Testis (tissue), 3 donors: ENCODE data around the gene OCA2. TPM values are rescaled to one million over a fixed set of nuclear protein-coding genes. Genes with fewer than 3 reads are reported as not detected.
"Not testable (repeated sequence)": the region's sequence is repeated elsewhere in the genome, so short reads cannot be mapped to it uniquely, and the experiment has no call there.

Experiments used
- DNase-seq: peaks from one replicate; pipeline ENCODE4 v3.0.0-alpha.2; 2019
- H3K27ac ChIP-seq, 2 donors: fragments of 200-600 bp; sonication (generic); one replicate each; pipeline ENCODE4 v1.5.1; 2019
- H3K27me3 ChIP-seq: fragments of 200-600 bp; sonication (generic); one replicate; pipeline ENCODE4 v1.5.1; 2019
- H3K36me3 ChIP-seq: fragments of 200-600 bp; sonication (generic); one replicate; pipeline ENCODE4 v1.5.1; 2017; ENCODE audit warnings: low read depth; ENCODE audit errors: missing control alignments
- H3K4me1 ChIP-seq: fragments of 200-600 bp; sonication (generic); one replicate; pipeline ENCODE4 v1.5.1; 2019
- H3K4me3 ChIP-seq, 2 donors: fragments of 200-600 bp; sonication (generic); one replicate each; pipeline ENCODE4 v1.5.1; 2017 to 2019
- H3K9me3 ChIP-seq: fragments of 200-600 bp; sonication (generic); one replicate; pipeline ENCODE4 v1.5.1; 2017
- CTCF ChIP-seq, 3 experiments: fragments of 450-650 bp in 2 of 3; fragments of 200-600 bp in 1 of 3; sonication (generic) in 1 of 3; IDR thresholded peaks; one replicate each; pipeline ENCODE4 v1.5.1; 2016 to 2019; ENCODE audit warnings: antibody characterized with exemption in 3 of 3, mild to moderate bottlenecking in 2 of 3, moderate library complexity in 1 of 3
- POLR2A ChIP-seq: fragments of 450-650 bp; IDR thresholded peaks from one replicate; pipeline ENCODE4 v1.6.1; 2017; ENCODE audit warnings: antibody characterized with exemption, mild to moderate bottlenecking, moderate library complexity
- WGBS, 2 donors: methylation state at CpG; one replicate each; pipeline ENCODE4 v1.1.5; 2018; 5-methylcytosine and 5-hydroxymethylcytosine counted together
- intact Hi-C: fragments of 100-400 bp; cut with DNase I; formaldehyde crosslinking; loops from one replicate; pipeline ENCODE4 v1.15.1; 2023; ENCODE audit warnings: low total_unique reads
- polyA plus RNA-seq: library from polyadenylated mRNA; stranded (reverse); fragments of 350-450 nt; fragmentation: Illumina TruSeq; extraction: RNeasy Lipid Tissue Mini Kit (QIAGEN cat#74804); gene quantifications from one replicate; pipeline ENCODE4 v1.2.3, GENCODE V29; 2014; ENCODE audit warnings: low read depth, low replicate concordance; ENCODE audit not compliant: insufficient read depth
- total RNA-seq, 2 donors: library from RNA; depleted of rRNA; stranded (reverse); fragments of >200 nt; gene quantifications; one replicate each; pipeline ENCODE4 v1.2.3, GENCODE V29; 2016

Gene OCA2
- total and polyA plus RNA-seq, 3 donors from 2014 or later: 2.6 to 7.2 (median 4.5) TPM

GRCh38 chr15:28012231-28012630, 86.9 kb downstream of the OCA2 start:
- intact Hi-C loops: no loop called here
- DNase-seq: no peak
- TF ChIP-seq POLR2A (no peak), CTCF (IDR thresholded peaks at IDR 0.05) (no peak)
- Histone ChIP-seq H3K4me1 (no peaks in the 10 kb centered on the region), H3K27me3 (no peaks in the 10 kb centered on the region), H3K4me3 (no peak overlapping the region), H3K9me3 (no peaks in the 10 kb centered on the region), H3K27ac (no peak overlapping the region), H3K36me3 (no peaks in the 10 kb centered on the region)
- 81 to 86% methylated on average over 4 of the region's 4 CpGs for WGBS, 2 donors

GRCh38 chr15:28008175-28008574, 90.9 kb downstream of the OCA2 start:
- H3K9me3 ChIP-seq, H3K4me1 ChIP-seq, H3K27me3 ChIP-seq, intact Hi-C loops, H3K36me3 ChIP-seq, H3K27ac ChIP-seq, H3K4me3 ChIP-seq, DNase-seq: not testable (repeated sequence)
- WGBS, 2 donors: 85 to 86% methylated on average over 2 of the region's 2 CpGs

GRCh38 chr15:28006116-28006905, 92.8 kb downstream of the OCA2 start:
- no peaks in the 10 kb centered on the region for H3K36me3 ChIP-seq
- no peaks in the 10 kb centered on the region for H3K27me3 ChIP-seq
- no peak overlapping the region for H3K27ac ChIP-seq
- TF ChIP-seq CTCF (IDR thresholded peaks at IDR 0.05) (no peak), POLR2A (no peak)
- no peaks in the 10 kb centered on the region for H3K9me3 ChIP-seq
- no peak for DNase-seq
- 91 to 95% methylated on average over 9 of the region's 9 CpGs for WGBS, 2 donors
- H3K4me1 ChIP-seq: no peaks in the 10 kb centered on the region
- intact Hi-C loops: no loop called here
- no peak overlapping the region for H3K4me3 ChIP-seq

GRCh38 chr15:28005004-28005527, 94.0 kb downstream of the OCA2 start:
- intact Hi-C loops: no loop called here
- Histone ChIP-seq H3K4me3 (no peak overlapping the region), H3K4me1 (no peaks in the 10 kb centered on the region), H3K27me3 (no peaks in the 10 kb centered on the region), H3K27ac (no peak overlapping the region), H3K9me3 (no peaks in the 10 kb centered on the region), H3K36me3 (no peaks in the 10 kb centered on the region)
- no peak for DNase-seq
- no peak for TF ChIP-seq POLR2A
- TF ChIP-seq CTCF (IDR thresholded peaks at IDR 0.05): no peak
- WGBS, 2 donors: 85 to 88% methylated on average over 15 of the region's 15 CpGs

GRCh38 chr15:28004143-28005003, 94.7 kb downstream of the OCA2 start:
- TF ChIP-seq CTCF (IDR thresholded peaks at IDR 0.05): no peak
- no peak for TF ChIP-seq POLR2A
- WGBS, 2 donors: 77 to 86% methylated on average over 14 to 24 of the region's 24 CpGs
- H3K36me3 ChIP-seq: no peaks in the 10 kb centered on the region
- H3K4me1 ChIP-seq: no peaks in the 10 kb centered on the region
- peak overlapping the region in 1 of 2 donors; percentile 18 for H3K4me3 ChIP-seq
- H3K27ac ChIP-seq: no peak overlapping the region
- intact Hi-C loops: no loop called here
- H3K9me3 ChIP-seq: no peaks in the 10 kb centered on the region
- no peak for DNase-seq
- no peaks in the 10 kb centered on the region for H3K27me3 ChIP-seq
